Measurements from ENCODE around the gene RBMS1.

RBMS1 gene

DNA sequence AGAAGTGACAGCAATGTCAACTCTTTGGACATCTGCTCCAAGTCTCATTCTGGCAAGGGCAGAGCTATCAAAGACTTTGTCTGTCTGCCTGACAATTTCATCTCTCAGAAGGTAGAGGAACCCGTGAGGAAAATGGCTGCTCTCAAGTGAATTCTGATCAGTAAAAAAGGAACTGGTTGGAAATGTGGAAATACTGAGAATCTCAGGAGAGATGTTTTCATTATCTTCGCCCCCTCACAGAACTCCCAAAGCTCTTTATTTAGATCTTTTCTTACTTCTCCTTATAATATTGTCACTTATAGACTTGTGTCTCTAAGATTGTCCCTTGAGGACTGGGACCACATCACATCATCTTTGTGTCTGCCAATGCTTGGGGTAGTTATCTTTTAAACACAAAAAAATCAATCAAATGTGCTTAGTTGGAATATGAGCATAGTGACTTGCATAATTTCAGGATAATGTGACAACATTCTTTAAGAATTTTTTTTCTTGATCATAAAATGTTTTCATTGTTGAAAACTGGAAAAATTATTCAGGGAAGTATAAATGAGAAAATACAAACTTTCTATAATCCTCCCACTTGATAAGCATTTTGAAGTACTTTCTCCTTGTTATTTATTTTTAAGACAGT lies 225.3 kb downstream of the RBMS1 start:
- DNase-seq, result no peak

DNA sequence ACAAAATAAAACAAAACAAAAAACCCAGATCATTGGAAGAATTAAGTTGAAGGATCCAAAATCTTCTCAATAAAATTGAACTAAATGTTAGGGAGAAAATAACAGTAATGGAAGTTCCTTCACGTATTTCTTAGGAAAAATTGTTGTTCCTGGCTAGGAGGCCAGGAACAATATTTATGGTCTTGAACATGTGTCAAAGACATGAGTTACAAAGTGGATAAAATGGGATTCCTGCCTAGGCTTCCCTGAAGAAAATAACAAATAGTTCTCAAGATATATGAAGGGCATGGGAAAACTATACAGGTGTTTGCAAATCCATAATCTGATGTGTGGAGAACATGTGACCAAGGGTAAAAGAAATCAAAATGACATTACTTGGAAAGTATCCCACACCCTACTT lies 225.9 kb downstream of the RBMS1 start:
- DNase-seq, result no peak

DNA sequence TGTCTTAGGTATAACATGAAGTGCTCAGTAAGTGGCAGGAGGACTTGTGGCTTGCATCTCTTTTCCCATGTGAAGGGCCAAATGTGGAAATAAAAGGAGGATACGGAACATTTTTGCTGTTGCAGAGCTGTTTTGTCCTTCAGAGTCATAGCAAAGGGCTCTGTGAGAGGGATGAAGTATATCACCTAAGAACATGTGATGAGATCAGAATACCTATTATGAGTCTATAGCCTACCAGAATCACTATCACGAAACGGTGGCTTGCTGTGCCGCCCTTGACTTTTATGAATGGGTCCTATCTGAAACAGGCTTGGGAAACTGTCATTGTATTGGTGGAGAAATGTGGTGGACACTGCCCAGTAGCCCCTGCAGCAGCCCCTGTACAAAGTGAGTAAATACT lies 226.6 kb downstream of the RBMS1 start:
- DNase-seq, result no peak

DNA sequence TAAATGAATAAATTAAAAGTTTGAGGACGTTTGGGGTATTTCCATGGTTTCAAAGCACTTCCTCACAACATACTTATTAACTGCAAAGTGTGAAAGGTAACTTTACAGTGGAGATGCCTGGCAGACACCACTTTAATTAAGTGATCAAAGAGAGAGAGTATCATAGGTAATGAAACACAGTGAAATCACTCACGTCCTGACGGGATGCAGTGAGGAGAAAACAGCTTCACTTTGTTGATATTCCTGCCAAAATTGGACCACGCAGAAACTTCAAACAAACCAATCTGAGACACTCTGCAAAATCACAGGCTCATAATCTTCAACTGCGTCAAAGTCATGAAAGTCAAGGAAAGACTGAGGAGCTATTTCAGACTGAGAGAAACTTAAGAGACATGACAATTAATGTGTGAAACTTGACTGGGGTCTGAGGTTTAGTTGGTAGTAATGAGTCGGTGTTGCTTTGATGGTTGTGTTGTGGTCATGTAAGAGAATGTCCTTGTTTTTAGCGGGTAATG lies 227.5 kb downstream of the RBMS1 start:
- no peak for DNase-seq

DNA sequence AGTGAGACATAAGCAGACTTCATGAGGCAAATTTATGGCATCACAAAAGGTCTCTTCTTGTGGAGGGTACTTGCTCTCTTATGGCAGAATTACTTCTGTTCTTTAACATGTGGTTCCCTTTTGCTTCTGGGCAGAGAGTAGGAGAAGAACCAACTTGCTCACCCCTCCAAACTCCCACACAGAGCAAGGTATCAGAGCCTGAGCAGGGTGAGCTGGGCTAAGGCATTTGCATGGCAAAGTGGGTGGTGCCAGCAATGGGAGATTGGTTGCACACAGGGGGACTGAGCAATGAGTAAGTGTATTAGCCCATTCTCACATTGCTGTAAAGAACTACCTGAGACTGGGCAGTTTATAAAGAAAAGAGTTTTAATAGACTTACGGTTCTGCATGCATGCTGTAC lies 229.3 kb downstream of the RBMS1 start:
- DNase-seq, result no peak

DNA sequence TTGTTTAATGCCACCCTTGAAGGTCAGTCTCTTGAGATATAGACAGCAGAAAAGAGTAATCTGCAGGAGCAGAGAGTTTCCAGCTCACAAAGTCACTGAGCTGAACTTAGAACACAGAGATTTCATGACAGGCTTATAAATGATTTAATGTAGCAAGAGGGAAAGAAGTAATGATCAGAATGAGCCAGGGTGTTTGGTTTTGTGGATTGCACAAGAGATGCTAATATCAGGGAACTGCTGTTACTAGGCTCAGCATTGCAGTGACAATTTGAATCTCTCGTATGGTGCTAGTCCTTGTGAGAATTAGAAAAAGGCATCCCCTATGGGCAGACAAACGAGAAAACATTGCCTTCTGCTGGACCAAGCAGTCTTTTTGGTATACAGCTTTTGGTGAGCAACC lies 231.9 kb downstream of the RBMS1 start:
- DNase-seq, result no peak

DNA sequence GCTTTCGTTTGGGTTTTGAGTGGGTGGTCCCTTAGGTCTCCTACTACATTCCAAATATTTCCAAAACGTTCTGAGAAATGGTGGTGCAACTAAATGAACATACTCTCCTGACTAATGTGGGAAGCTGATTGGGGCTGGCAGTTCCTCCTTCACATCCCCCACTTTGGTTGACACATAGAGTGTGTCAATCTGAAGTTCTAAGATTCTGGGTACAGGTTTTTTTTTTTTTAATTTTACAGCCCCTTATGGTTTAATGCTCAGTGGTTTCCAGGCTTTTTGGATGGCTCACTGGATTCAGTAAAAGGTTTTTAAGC lies 235.2 kb downstream of the RBMS1 start:
- DNase-seq, result no peak

DNA sequence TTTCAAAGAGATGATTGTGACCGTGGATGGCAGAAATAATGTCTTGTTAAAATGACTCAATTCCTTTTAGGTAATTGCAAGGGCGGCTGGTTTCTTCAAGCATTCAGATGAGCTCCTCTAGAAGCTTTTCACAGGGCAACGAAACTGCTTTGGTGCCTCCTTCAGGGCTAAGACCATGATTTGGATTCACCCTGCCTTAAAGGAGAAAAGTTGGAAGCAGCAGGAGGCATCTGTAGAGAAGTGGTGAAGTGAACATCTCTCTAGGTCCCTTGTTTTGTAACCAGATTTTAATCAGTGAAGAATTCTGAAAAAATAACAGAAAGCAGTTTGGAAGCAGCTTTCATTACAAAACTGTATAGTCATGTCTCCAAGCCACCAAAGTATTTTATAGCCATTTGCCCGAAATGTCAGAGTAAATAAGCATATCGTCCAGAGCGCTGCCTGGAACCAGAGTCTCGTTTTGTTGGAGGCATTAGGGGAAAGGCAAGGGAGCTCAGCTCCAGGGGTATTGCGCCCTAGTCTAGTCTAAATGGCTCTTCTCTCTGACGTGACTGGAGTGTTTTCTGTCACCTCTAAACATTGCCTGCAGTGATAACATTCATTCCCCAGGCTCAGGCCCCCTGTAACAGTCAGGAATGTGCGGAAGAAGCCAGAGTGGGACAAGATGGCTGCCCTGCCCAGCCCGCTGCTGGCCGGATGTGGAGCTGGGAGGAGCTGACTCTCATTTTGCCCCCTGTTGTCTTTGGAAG lies 235.7 kb downstream of the RBMS1 start:
- DNase-seq, result no peak

DNA sequence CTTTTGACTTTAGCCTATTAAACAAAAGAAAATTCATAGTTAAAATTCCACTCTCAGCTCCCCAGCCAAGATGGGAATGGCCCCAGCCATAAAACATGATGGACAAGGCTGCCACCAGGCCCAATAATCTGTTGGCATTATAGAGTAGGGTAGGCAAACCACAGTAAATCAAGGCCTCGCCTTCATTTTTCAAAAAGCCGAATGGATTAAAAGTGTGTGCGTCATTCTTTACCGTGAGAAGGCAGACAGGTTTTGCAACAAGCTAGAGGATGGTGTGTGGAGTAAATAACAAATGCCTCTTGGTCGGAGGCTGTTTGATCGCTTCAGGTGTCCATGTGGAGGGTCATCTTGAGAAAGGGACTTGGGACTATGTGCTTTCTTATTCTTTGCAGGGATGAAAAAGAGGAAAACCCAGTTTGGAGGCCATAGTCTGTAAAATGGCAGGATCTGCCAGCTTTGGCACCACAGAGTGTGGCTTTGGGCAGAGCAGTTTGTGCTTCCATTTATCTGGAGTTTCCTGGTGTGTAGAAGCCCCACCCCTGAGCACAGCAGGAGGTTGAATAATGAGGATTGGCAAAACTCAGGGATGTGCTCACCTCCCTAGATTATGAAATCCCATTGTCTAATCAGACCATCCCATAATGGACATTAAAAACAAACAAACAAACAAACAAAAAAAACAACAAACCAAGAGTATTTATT lies 236.4 kb downstream of the RBMS1 start:
- DNase-seq, result no peak

DNA sequence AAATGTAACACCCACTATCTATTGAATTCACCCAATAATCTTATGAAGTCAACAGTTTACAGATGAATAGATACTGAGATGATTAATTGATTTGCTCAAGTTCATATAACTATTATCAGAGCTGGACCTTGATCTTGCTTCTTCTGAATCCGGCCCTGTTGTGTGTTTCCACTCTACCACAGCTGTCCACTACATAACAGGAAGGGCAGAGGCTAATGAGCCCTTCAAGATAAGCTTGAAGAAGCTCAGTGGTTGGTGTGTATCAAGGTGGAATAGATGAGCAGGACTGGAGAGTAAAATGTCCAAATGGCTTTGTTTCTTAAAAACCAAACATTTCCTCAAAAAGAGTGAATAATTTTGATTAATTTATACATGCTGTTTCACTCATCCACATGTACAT lies 237.1 kb downstream of the RBMS1 start:
- no peak for DNase-seq

DNA sequence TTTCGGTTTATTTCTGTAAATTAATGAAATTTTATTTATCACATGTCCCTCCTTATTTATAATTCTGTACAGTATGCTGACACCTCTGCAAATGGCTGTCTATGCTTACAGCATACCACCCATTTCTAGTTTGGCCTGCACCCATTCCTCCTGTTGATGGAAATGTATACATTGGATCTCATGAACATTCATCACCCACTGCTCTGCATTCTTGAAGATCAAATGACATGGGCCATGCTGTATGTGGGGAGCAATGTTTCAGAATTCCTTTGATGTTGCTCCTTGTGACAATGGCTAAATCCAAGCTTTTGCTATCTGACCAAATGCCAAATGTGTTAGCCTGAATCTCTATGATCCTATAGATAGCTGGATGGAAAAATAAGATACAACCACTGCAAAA lies 238.2 kb downstream of the RBMS1 start:
- no peak for DNase-seq

DNA sequence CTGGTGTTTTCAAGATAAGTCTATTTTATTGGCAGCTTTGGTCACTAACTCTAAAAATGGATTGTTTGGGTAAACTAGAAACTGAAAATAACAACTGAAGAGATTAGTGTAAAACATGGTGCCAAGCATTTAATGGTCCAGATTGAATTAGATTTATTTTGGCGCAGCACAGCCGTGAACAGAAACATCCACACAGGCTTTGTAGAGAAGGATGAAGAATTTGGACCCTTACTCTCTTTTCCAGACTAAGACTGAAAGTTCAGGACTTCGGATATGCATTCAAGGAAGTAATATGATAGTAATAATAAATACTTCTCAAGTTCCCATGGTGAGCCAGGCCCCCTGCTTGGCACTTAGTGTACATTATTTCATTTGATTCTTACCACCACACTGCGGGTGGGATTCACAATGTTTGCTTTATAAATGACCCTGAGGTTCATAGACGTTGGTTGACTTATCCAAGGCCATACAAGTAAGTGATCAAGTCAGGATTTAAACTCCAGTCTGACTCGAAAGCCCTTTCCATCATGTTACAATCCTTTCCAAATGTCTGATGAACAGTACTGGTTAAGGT lies 239.3 kb downstream of the RBMS1 start:
- DNase-seq, result no peak

DNA sequence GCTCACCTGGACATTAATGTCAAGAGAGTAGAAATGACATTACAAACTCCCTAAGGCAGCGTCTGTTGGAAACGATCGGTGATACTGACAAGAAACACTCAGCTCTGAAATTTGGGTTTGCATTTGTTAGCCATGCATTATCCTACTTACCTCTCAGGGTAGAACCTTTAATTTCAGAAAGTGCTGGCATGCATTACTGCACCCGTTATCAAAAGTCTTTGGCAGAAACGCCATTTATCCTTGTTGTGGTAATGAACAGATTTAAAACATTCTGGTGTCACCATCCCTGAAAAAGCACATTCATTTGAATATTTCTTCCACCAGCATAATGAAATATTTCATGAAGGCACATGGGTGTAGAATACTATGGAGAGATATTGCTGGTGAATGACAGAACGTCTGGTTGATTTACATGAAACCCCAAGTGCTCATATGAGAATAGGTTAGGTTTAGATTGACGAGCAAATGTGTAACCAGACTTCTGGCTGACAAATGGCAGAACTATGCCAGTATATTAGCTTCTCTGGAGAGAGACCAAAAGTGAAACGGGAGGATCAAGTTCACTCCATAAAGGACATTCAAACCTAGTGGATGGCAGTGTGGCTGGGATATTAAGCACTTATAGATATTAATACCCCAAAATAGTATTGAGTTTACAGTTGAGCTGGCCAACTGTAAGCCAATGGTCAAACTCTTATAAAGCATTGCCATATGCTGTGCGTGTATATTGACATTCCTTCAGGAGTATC lies 240.0 kb downstream of the RBMS1 start:
- no peak for DNase-seq

DNA sequence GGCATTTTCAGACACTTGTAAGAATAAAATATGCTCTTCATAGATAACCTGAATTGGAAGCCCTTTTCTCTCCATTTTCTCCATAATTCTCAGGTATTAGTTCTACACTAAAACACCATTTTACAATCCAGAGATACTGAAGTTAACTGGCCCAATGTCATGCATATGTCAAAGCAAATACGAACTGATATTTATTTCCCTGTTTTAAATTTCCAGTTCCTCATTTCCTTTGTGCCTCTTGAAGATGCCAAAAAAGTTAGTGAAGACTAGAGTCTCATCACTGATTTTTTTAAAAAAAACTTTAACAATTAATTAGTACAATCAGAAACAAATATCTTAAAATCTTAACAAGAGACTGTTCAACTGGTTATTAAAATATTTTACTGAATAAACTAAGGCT lies 240.7 kb downstream of the RBMS1 start:
- no peak for DNase-seq

DNA sequence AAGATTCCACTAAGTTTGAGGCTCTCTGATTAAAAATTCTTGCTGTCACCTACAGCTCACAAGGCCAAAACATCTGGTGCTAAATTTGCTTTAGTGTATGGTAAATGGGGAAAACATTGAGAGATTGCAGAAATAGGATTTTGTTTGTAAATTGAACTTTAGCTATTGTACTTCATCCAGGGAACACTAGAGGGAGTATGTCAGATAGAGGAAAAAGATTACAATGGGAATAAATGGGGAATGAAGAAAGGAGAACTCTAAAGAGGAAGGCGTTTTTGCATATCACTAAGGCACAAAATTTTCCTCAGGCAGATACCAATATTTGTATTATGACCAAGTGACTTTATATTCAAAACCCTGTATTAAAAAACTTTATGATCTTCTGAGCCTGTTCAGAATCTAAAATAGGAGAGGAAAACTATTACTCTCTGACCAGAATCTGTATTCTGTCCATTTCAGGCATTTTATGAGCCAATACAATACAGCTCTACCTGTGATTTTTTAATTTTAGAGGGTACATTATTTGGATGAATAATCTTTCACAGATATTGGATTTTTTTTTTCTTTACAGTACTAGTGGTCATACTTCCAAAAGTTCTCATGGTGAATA lies 241.2 kb downstream of the RBMS1 start:
- no peak for DNase-seq

DNA sequence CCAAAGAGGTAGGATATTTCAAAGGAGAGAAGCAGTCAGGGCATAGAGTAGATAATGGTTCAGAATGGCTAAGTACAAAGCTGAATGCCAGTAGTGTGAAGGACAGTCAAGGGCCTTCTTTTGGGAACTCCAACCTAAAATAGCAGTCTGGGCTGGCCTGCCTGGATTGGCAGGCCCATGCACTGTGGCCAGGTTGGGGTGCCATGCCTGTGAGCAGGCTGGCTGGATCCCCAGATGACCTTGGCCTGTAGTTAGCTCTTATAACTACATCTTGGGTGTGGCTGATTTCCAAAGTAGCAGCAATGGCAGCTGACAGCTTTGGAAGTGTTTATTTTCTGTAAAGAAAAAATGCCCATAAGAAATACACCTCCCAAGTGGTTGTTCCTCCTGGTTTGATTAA lies 242.0 kb downstream of the RBMS1 start:
- DNase-seq, result no peak

DNA sequence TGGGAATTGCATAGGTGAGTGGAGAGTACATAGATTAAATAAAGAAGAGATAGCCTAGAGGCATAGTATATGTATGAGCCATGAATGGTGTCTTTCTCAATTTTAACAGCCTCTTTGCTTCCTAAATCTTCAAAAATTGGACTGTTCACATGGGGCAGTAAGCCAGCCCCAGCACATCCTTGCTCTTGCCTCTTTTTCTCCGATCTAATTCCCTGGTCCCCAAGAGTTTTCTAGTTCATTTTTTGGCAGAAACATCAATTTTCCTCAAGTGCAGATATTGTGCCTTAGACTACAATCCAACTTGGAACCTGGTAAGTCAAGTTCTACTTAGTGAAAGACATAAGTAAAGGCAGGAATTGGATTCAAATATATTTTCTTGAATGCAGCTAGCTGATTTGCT lies 243.7 kb downstream of the RBMS1 start:
- no peak for DNase-seq

DNA sequence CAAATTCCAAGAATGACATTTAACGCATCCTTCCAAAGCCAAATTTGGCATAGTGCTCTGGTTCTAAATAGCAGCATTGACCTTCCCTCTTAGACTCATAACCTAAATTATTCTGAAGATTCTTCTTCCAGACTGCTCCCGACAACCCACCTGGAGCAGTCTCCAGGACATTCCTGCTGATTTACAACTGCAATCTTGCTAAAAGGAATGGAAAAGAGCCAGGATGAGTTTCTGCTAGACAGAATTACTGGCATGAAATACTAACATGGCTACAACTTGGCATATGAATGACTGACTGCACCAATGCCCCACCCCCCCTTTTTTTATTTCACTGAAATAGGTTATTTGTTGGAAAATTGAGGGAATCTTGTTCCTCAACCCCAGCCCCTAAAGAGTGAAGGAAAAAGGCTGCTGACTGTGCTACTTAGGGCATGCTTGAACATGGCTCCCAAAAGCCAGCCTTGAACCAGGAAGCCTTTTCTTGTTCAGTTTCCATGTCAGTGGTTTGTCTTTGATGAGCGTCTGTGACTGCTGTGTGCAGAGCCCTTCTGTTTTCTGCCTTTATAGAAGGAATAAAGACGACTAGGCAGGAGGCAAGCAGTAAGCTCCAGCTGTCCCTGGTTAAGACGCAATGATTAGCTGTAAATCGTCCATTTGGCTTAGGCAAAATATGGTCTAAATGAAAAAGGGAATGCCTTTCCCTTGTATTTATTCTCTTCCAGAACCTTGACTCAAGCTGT lies 246.1 kb downstream of the RBMS1 start:
- DNase-seq, result no peak

DNA sequence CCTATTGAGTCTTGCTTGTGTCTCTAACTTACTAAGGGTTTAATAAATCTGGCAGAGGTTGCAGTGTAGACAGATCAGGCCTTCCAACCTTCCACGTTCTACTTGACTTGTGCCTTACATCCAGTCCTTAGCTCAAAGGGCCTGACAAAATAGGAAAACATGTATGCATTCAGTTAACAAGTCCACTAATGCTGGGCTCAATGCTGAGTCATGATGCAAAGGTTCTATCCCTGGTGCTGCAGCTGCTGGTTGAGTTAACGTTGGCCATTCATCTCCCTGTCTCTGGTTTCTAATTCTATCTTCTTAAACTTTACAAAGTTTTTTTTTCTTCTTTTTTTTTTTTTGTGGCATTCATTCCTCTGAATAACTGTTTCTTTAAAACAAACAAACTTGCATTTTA lies 247.3 kb downstream of the RBMS1 start:
- no peak for DNase-seq

DNA sequence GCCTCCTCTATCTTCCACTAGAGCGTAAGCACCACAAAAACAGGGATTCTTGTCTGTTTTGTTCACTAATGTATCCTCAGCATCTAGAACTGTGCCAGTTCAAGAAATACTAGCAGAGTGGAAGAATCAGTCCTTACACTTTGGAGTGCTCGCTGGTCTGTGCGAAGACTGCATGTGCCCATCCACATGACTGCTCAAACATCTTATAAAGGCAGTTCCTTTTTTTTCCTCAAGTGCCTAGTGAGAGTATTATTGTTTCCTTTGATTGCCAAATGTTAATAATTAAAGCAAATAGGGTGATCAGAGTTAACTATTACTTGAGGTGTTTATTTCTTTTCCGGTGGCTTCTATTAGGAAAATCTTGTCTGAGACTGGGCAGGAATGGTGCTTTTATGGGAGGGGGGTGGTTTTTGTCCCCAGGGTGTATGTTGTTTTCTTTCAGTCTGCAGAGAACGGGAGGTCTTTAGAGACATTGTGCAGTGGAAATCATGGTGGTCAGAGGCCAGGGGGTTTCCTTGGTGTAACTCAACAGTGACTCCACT lies 247.9 kb downstream of the RBMS1 start:
- no peak for DNase-seq

DNA sequence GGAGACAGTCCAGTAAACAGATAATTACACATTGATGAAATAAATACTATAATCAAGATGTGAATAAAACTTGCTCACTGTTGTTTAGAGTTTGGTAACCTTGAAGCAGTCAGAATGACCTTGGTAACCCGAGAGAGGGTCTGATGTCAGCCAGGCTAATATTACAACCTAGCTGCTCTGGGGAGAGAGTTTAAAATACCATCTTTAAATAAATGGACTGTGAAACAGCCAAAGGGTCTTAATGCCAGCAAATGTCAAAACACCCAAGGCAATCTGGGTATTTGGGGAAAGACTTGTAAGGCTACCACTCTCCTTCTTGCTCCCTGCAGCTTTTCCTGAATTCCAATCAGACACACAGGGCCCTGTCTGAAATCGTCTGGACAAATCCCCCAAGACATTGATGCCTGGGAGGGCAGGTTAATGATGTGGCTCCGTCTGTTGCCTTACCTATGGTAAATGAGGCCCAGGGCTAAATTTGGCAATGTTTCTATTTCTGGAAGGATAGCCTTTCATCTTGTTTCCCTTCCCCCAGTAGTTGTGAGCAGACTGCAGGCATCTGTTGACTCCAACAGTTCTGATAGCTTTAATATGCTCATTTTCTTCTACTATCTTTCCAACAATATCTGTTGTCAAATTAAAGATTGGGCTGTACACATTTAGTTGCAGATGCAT lies 250.6 kb downstream of the RBMS1 start:
- DNase-seq, result no peak
